NK-92 (cell line): Measurements from ENCODE around the gene WDFY1.
A peak's percentile ranks its signal among the peaks of the same experiment; 100 is the strongest.

Experiments
- DNase-seq: peaks from one replicate; lab custom pipeline; 2025; ENCODE audit not compliant: unreplicated experiment; lab: John Stamatoyannopoulos, UW

The WDFY1 gene, protein sequence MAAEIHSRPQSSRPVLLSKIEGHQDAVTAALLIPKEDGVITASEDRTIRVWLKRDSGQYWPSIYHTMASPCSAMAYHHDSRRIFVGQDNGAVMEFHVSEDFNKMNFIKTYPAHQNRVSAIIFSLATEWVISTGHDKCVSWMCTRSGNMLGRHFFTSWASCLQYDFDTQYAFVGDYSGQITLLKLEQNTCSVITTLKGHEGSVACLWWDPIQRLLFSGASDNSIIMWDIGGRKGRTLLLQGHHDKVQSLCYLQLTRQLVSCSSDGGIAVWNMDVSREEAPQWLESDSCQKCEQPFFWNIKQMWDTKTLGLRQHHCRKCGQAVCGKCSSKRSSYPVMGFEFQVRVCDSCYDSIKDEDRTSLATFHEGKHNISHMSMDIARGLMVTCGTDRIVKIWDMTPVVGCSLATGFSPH

DNA sequence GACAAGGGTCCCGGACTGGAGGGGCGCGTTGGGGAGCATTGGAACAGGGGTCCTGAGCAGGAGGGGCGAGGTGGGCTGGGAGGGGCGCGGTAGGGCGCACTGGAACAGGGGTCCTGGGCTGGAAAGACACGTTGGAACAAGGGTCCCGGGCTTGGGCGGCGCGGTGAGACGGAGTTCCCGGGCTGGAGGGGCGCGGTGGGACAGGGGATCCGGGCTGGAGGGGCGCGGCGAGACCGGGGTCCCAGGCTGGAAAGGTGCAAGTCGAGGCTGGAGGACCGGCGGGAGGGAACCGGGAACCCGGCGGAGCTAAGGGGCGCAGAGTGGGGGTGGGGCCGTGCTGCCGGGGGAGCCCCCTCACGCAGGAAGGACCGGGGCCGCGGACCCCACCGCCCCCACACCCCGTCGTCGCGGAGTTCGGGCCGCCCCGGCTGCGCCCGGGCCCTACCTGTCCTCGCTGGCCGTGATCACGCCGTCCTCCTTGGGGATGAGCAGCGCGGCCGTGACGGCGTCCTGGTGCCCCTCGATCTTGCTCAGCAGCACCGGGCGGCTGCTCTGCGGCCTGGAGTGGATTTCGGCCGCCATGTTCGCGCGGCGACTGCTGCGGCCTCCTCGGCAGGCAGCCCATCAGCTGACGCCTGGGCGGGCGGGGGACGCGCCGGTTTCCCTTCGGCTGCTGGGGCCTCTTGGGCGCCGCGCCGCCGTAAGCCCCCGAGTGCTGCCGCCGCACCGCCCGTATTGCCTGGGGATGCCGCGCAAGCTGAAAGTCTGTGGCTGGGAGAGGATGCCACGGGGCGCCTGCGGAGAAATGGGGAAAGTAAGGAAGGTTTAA lies at the start of gene WDFY1:
Gene WDFY1, minus strand, starts transcription at position 633 of the 829 bp plus-strand sequence. Its CDS starts 51 bp downstream, at position 582.
- no peak for DNase-seq

DNA sequence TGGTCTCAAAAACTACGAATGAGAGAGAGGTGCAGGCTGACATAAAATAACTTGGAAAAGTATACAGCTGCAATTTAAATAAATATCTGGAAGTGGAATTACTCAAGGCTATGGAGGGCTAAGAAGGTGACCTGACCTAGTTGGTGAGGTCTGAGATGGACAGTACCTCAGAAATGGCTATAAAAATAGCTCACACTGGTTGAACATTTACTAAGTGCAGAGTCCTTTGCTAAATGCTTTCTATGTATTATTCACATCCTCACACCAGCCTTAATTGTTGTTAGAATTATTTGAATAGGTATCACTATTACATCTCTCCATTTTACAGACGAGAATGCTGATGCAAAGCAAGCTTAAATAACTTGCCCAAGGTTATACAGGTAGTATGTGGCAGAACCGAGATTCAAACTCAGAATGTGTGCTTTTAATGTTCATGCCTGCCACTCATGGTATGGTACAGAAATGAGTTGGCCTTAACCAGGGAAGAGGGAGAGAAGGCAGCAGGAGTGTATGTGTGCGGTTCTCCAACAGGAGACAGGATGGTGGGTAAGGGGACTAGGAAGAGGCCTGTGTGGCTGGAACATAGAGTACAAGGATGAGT lies 49.5 kb upstream of the WDFY1 start:
- DNase-seq, result no peak

DNA sequence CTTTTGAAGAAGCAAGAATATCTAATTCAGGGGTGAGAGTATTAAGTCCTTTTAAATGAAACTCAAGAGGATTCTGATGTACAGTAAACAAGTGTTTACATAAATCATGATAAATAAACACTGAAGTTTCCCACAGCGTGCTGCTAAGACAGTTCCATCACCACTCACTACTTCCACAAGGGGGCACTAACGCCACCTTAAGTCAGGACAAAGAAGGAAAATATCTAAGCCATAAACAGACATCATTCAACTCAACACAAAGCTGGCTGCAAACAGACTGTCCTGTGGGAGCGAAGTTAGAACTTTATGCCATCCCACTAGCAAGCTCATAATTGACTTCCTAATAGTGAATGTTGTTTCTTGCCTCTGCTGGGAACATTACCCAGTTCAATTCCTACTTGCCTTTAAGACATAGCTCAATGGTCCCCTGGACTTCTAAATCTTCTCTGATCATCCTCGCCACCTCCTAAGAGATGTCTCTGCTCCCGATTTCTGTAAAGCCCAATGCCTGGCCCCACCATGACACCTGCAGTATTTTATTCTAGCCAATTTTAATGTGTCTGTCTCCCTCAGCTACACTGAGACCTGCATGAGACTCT lies 48.6 kb upstream of the WDFY1 start:
- DNase-seq, result peak; percentile 14

DNA sequence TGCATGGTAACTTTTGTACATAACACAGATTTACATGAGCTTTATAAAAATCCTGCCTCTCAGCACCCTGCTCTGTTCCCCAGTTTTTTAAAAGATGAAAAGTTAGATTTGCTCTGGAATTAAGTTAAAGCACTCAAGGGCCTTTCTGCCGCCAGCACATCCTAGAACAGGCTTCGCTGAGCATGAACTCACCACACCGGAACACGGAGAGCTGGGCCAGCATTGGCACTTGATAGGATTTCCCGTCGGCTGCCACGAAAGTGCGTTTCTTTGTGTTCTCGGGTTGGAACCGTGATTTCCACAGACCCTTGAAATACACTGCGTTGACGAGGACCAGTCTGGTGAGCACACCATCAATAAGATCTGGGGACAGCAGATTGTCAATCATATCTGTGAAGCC lies 46.5 kb upstream of the WDFY1 start:
- no peak for DNase-seq

DNA sequence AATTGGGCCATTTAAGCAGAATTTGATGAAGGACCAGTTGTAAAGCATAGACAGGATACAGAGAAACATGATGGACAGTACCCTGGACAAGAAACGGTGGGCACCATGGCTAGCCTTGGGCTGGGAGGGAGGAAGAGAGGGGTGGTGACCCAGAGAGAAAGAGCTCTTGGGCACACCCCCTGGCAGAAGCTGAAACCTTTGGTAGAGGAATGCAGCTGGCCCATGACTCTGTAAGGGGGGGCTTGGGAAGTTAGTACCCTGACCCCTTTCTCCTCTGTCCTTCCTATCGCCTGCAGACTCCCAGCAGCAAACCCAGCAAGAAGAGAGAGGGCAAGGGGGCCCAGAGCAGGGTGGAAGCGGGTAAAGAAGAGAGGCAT lies 44.7 kb upstream of the WDFY1 start:
- DNase-seq, result no peak

DNA sequence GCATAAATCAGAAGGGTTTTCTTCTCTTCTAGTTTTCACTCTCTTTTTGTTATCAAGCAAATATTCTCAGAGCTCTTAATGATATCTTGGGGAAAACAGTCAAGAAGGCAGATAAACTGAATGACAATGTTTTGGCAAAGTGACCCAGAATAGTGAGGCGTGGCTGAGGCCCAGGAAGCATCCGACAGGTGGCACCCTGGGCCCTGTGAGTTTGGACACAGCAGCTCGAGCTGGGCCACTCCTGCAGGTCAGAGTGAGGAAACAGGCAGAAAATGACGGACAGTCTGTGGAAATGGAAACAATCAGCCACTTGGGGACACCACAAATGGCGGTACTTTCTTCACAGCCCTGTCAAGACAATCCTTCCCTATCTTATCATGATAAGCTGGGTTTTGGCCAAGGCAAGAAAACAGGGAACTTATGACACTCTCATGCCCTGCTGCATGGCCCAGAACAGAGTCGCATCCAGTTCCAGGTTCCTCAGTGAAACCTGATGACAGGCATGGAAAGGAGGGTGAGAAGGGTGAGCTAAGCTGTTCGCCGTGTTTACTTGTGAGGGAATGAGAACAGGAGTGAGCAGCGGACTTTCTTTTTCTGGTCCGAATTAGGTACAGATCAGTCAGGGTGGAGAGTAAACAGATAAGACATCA lies 44.2 kb upstream of the WDFY1 start:
- no peak for DNase-seq

DNA sequence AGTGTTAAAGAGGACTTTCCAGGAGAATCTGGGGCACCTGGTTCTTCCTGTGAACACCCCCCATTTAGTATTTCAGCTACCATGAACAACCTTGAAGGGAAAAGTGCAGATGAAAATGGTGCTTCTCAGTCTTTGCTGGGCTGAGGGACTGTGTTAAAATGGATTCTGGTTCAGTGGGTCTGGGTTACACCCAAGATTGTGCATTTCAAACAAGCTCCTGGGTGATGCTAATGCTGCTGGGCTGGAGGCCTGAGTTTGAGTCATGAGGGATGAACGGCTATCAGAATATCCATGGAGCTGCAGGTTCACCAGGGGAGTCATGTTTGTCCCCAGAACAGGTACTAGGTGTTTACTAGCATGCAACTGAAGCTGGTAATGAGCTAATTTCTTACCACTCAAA lies 36.1 kb upstream of the WDFY1 start:
- DNase-seq, result no peak

DNA sequence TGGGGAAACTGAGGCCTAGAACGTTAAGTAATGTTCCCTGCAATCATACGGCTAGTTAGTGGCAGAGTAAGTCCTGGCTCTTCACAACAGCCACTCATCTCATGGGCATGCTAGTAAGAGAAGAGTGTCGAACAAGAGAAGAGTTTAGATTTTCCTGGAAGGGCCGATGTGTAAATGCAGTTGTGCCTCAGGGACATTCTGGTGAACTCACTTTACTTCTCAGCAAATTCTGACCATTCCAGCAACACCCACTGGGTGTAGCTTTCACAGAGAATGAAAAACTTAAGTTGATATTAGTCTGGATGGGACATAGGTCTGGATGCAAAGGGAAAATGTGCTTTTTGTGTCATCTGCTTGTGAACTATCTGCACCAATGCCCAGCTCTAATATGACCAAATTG lies 35.7 kb upstream of the WDFY1 start:
- no peak for DNase-seq

DNA sequence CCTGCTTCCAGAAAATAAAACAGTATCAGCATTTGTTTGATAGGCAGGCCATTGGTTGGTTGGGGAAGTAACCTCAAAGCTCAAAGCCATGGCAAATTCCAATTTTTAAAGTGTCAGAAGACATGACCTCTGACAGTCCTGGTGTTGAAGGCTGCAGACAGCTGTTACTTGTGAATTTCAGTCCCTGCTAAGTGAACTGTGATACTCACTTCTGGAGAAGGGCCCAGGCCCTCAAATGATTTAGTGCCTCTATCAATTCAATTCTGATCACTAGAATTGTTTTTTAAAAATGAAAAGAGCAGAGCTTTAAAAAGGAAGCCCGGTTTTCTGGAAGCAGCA lies 35.2 kb upstream of the WDFY1 start:
- no peak for DNase-seq

DNA sequence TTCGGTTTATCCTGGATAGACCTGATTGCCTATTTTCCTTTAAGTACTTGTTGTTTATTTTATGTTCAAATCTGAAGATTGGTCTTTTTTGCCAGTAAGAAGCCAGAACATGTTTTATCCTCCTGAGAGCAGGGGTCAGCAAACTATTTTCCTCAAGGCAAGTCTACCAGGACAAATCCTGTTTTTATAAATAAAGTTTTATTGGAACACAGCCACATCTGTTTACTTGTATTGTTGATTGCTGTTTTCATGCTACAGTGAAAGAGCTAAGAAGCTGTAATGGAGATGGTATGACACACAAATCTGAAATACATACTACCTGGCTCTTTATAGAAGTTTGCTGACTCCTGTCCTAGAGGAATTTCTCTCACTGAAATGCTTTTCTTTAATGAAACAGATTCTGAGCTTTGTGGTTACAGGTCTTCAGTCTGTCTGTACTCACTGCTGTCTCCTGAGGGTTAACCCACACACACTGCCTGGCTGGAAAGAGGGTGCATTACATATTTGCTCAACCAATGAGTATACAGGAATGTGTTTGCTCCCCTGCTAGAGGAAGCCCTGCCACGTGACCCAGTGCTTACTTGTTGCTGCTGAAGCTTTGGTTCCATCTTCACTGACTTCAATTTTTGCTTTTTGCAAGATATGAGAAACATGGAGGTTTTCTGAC lies 34.7 kb upstream of the WDFY1 start:
- DNase-seq, result no peak

DNA sequence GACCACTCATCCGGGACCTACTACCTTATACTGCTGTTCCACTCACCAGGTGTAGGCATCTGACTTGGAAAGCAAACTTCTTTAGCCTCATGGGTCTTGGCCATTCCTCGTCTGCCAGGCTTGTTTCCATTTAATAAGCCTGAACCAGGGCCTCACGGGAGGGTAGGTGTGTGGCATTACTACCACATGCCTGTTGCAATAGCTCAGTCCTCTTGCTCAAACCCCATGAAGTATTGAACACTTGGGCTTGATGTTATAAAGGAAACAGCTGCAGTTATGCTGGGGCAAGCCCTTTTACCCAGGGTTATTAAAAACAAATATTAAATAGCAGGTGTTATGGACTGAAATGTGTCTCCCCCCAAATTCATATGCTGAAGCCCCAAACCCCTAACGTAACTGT lies 33.3 kb upstream of the WDFY1 start:
- DNase-seq, result no peak

DNA sequence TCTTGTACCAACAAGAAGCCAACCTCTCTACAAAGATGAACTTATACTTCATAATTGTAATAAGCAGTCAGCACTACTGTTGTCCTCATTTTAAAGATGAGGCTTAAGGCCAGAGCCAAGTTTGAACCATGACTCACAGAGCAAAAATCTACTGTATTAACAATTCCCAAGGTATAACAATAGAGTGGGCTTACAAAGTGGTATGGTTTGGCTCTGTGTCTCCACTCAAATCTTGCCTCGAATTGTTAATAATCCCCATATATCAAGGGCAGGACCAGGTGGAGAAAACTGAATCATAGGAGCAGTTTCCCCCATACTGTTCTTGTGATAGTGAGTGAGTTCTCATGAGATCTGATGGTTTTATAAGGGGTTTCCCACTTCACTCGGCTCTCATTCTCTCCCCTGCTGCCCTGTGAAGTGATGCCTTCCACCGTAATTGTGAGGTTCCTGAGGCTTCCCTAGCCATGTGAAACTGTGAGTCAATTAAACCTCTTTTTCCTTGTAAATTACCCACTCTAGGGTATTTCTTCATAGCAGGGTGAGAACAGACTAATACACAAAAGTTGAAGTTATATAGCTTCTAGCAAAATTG lies 31.6 kb upstream of the WDFY1 start:
- DNase-seq, result no peak

DNA sequence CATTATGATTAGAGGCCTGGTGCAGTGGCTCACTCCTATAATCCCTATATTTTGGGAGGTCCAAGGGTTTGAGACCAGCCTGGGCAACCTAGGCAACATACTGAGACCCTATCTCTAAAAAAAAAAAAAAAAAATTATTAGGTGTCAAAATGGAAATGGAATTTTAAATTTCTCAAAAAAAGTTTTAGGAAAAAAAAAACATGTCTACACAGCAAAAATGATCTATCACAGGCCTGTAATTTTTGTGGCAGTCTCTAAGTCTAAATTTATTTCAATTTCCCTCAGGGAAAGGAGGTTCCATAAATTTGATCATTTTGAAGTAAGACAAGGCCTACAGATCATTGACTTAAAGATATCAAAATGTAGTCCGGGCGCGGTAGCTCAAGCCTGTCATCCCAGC lies 28.5 kb upstream of the WDFY1 start:
- DNase-seq, result no peak

DNA sequence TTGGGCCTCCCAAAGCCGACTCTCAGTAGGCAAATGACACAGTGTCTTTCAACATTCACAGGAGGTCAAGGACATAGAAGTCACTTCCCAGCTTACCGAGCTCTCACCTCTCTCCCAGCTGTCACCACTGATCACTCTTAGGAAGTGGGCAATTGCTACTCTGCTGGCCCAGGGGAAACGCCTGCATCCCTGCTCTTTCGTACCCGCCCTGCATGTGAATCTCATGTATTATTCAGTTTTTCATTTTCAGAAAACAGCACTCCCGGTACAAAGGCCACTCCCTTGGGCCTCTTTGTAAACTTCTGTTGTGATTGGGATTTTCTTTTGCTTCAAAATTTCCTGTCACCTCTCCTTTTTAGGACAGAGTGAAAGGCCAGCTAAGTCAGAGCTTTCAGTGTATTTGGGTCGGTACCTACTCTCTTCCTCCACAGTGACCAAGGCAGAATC lies 27.5 kb upstream of the WDFY1 start:
- no peak for DNase-seq

DNA sequence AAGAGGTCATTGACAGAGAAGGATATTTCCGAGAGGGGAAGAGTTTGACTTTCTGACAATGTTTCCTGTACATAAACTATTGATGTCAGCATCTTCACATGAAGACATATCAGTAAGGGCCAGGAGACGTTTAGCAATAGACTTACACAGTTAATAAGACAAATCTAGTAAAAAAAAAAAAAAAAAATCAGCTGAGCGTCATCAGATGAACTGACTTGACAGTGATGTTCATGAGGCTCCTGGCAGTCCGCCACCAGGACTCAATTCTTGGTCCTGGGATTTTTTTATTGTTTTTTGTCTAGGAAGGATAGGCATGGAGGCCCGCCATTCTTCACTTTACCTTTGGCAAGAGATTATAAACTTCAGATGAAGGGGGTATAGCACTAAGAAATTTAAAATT lies 26.6 kb upstream of the WDFY1 start:
- DNase-seq, result no peak

DNA sequence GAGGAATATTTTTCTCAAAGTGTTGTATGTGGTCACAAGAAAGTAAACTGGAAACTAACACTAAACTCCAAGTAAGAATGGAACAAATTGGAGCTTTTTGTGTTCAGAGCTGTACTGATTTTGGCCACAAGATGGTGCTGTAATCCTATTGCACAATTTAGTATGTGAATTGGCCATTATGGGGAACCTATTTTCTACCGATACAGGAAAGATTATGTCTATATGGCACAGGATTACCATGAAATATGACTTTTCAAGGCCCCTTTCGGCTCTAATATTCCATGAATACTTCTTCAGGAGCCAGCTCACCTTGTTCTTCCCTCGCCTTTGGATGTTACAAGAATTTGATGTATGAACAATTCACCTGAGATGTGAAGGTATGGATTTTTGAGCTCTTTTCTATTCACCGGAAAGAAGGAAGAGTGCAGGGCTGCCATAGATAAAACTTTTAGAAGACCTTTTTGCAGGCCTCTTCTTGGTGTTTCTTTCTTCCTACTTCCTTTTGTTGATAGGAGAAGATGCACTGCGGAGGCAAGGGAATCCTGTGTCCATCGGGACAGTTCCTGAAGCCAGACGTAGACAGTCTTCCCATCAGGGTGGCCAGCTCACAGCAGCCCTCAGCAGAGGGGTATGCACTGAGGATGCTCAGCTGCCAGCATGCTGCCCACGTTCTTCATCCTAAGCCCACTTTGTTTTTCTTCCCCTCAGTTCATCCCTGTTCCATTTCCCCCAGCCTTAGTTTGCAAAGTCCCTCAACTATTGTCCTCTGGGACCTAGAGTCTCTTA lies 25.4 kb upstream of the WDFY1 start:
- DNase-seq, result no peak

DNA sequence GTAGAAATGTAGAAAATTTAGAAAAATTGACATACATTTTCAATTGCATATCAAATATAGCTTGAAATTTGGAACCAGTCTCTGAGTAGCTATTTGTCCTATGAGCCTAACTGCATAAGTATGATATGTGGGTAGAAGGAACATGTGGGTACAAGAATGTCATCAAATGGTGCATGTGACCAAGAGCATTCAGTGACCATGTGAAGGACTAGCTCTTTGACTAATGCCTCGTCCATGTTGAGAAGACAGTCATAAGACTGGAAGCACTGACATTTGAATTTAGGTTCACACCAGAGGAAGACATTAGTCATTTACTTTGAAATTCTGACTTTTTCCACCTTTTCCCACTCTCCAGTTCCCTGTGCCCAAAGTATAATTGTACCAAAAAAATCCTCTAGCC lies 24.7 kb upstream of the WDFY1 start:
- DNase-seq, result no peak

DNA sequence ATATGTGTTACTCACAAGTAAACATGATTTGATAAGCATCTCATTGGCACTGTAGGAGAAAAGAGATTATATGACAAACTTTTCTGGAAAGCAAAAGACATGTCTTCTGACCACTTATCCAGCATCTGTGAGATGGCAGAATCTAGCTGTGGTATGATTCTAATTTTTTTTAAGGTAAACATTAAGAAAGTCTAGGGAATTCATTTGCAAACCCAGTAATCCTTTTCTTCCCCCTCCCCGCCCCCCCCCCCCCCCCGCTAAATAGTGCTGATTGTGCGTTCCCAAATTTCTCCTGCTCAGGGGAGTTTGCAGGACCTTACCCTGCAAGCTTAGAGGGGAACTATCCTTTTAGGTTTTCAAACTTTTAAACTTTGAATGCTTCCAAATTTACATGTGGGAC lies 24.2 kb upstream of the WDFY1 start:
- DNase-seq, result no peak

DNA sequence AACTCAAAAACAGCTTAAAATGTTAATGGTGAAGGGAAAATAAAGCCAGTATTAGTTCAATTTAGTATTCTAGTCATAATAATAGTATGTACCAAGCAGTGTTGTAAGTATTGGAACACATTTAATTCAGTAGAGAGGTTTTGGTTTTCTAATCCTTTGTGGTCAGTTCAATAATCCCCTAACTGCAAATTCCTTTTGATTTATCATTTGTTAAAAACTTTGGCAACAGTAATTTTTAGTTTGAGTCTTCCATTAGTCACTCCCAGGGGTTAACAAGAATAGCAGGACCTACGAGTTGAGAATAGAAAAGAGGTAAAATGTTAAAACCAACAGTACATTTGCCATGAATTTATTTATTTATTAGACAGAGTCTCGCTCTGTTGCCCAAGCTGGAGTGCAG lies 22.8 kb upstream of the WDFY1 start:
- no peak for DNase-seq
